Subcutaneous abdominal adipose tissue (tissue), 5 donors: ENCODE results near the gene CTNNBL1.

ENCODE experiments used
- H3K27ac ChIP-seq: one replicate; pipeline ENCODE4 v1.7.0; 2013; ENCODE audit warnings: low read depth, mild to moderate bottlenecking, inconsistent platforms, low read length, moderate library complexity
- H3K27me3 ChIP-seq, 5 donors: one replicate each; pipeline ENCODE4 v1.7.0; 2013; ENCODE audit warnings: low read length in 5 of 5, inconsistent platforms in 1 of 5; ENCODE audit not compliant: control insufficient read depth in 5 of 5, insufficient read depth in 4 of 5
- H3K36me3 ChIP-seq, 5 donors: one replicate each; pipeline ENCODE4 v1.7.0; 2013; ENCODE audit warnings: low read length in 5 of 5; ENCODE audit not compliant: control insufficient read depth in 5 of 5, insufficient read depth in 5 of 5
- H3K4me1 ChIP-seq, 5 donors: one replicate each; pipeline ENCODE4 v1.7.0; 2013; ENCODE audit warnings: low read length in 5 of 5, mild to moderate bottlenecking in 3 of 5, moderate library complexity in 1 of 5; ENCODE audit not compliant: control insufficient read depth in 5 of 5, insufficient read depth in 5 of 5
- H3K4me3 ChIP-seq, 5 donors: one replicate each; pipeline ENCODE4 v1.7.0; 2013; ENCODE audit warnings: low read length in 5 of 5, low read depth in 1 of 5
- H3K9ac ChIP-seq, 5 donors: one replicate each; pipeline ENCODE4 v1.7.0; 2013; ENCODE audit warnings: low read length in 5 of 5, mild to moderate bottlenecking in 4 of 5, moderate library complexity in 3 of 5
- H3K9me3 ChIP-seq, 5 donors: one replicate each; pipeline ENCODE4 v1.7.0; 2013; ENCODE audit warnings: low read length in 5 of 5; ENCODE audit not compliant: control insufficient read depth in 5 of 5
- donor health status: healthy.
- donor health status: healthy.
- donor health status: healthy.
- donor health status: healthy.
- donor health status: healthy.

The CTNNBL1 gene, protein sequence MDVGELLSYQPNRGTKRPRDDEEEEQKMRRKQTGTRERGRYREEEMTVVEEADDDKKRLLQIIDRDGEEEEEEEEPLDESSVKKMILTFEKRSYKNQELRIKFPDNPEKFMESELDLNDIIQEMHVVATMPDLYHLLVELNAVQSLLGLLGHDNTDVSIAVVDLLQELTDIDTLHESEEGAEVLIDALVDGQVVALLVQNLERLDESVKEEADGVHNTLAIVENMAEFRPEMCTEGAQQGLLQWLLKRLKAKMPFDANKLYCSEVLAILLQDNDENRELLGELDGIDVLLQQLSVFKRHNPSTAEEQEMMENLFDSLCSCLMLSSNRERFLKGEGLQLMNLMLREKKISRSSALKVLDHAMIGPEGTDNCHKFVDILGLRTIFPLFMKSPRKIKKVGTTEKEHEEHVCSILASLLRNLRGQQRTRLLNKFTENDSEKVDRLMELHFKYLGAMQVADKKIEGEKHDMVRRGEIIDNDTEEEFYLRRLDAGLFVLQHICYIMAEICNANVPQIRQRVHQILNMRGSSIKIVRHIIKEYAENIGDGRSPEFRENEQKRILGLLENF

GRCh38 chr20:37693635-37694626 lies at the start of gene CTNNBL1:
TSS of gene CTNNBL1 (plus strand) at chr20:37694030. CDS start at chr20:37694123, 93 bp downstream.
- Histone ChIP-seq H3K36me3 (no peaks in the 10 kb centered on the region), H3K9ac (peak within 1 kb of the TSS; percentile 81 to 99 (median 94)), H3K4me3 (peak within 1 kb of the TSS; percentile 93 to 98 (median 95)), H3K27me3 (peaks cover 0 to 5% (median 0%) of the 10 kb centered on the region in 5 donors), H3K9me3 (no peaks in the 10 kb centered on the region), H3K4me1 (peaks cover 3 to 23% (median 22%) of the 10 kb centered on the region in 5 donors), H3K27ac (peak within 1 kb of the TSS; percentile 67)

GRCh38 chr20:37644605-37645004 lies 49.2 kb upstream of the CTNNBL1 start:
- Histone ChIP-seq H3K9ac (no peak overlapping the region), H3K4me3 (no peak overlapping the region), H3K4me1 (peaks cover under 1 to 10% (median 4%) of the 10 kb centered on the region in 5 donors), H3K27me3 (peaks cover 0 to 18% (median 7%) of the 10 kb centered on the region in 5 donors), H3K36me3 (no peaks in the 10 kb centered on the region), H3K9me3 (no peaks in the 10 kb centered on the region), H3K27ac (no peak overlapping the region)

DNA sequence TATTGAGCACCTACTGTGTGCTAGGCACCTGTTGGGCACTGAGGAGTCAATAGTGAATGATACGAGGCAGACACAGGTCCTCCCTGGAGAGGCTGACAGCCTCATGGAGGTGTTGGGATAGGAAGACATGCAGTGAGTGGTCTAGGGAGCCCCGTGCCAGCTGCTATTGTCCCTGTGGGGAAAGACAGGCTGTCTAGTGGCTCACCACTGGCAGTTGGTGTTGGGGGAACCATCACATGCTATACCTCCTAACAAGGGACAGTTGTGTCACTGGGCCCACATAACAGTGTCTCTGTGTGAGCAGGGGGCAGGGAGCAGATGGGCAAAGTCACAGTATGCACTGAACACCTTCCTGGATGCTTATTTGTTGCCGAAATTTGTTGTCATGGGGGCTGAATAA lies 45.9 kb upstream of the CTNNBL1 start:
- no peak overlapping the region for H3K9ac ChIP-seq

DNA sequence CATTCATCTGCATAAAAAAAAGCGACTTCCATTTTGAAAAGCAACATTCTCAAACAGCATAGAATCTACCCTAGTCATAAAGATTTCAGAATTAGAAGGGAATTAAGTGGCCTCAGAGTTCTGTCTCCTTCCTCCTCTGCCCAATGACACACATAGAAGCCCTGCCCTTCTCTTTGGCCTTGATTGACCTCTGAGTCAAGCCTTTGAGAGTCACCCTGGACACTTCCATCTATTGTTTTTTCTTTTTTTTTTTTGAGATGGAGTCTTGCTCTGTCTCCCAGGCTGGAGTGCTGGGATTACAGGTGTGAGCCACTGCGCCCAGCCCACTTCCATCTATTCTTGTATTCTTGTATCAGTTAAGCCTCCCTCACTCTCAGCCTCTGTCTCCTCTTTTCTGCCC lies 44.8 kb upstream of the CTNNBL1 start:
- no peak overlapping the region for H3K27ac ChIP-seq
- no peaks in the 10 kb centered on the region for H3K36me3 ChIP-seq
- no peak overlapping the region for H3K9ac ChIP-seq

More for the DNA sequence above, 45.9 kb upstream of the CTNNBL1 start:
- Histone ChIP-seq H3K4me1 (peaks cover 4 to 15% (median 7%) of the 10 kb centered on the region in 5 donors), H3K4me3 (no peak overlapping the region), H3K27ac (no peak overlapping the region), H3K9me3 (no peaks in the 10 kb centered on the region), H3K27me3 (peaks cover 0 to 4% (median 0%) of the 10 kb centered on the region in 5 donors), H3K36me3 (no peaks in the 10 kb centered on the region)

GRCh38 chr20:37649676-37650370 lies 44.0 kb upstream of the CTNNBL1 start:
- Histone ChIP-seq H3K9ac (no peak overlapping the region), H3K27me3 (peaks cover 0 to 4% (median 0%) of the 10 kb centered on the region in 5 donors), H3K36me3 (no peaks in the 10 kb centered on the region), H3K9me3 (no peaks in the 10 kb centered on the region), H3K4me3 (no peak overlapping the region), H3K4me1 (peaks cover 4 to 15% (median 7%) of the 10 kb centered on the region in 5 donors), H3K27ac (no peak overlapping the region)

More for the DNA sequence above, 44.8 kb upstream of the CTNNBL1 start:
- Histone ChIP-seq H3K4me1 (peaks cover 4 to 15% (median 7%) of the 10 kb centered on the region in 5 donors), H3K27me3 (peaks cover 0 to 4% (median 0%) of the 10 kb centered on the region in 5 donors), H3K9me3 (no peaks in the 10 kb centered on the region), H3K4me3 (no peak overlapping the region)

GRCh38 chr20:37650661-37651060 lies 43.2 kb upstream of the CTNNBL1 start:
- Histone ChIP-seq H3K27ac (no peak overlapping the region), H3K9me3 (no peaks in the 10 kb centered on the region), H3K4me3 (no peak overlapping the region), H3K4me1 (peaks cover 4 to 15% (median 7%) of the 10 kb centered on the region in 5 donors), H3K9ac (no peak overlapping the region), H3K27me3 (peaks cover 0 to 3% (median 0%) of the 10 kb centered on the region in 5 donors), H3K36me3 (no peaks in the 10 kb centered on the region)

DNA sequence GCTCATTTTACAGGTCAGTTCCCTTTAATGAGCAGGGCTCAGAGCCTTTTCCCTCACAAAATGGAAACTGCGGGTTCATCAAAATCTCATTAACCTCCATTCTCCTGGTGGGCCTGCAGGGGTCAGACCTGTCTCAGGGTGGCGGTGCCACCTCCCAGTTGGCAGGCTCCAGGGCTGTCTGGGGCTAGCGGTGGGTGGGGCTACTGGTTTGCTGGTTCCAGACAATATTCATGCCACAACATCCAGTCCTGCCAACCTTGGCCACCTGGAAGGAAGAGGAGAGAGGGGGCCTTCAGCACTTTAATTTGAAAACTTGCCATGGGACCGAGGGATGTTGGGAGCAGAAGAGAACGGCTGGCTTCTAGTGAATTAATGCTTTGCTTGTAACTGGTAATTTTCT lies 41.9 kb upstream of the CTNNBL1 start:
- Histone ChIP-seq H3K9ac (no peak overlapping the region), H3K36me3 (no peaks in the 10 kb centered on the region), H3K27me3 (peaks cover 0 to 3% (median 0%) of the 10 kb centered on the region in 5 donors), H3K4me3 (no peak overlapping the region), H3K4me1 (peaks cover 4 to 15% (median 7%) of the 10 kb centered on the region in 5 donors), H3K27ac (no peak overlapping the region), H3K9me3 (no peaks in the 10 kb centered on the region)

GRCh38 chr20:37656945-37657344 lies 36.9 kb upstream of the CTNNBL1 start:
- H3K4me3 ChIP-seq = no peak overlapping the region
- no peaks in the 10 kb centered on the region for H3K36me3 ChIP-seq
- H3K4me1 ChIP-seq = no peaks in the 10 kb centered on the region
- H3K27me3 ChIP-seq = peaks cover 0 to 2% (median 0%) of the 10 kb centered on the region in 5 donors
- no peak overlapping the region for H3K27ac ChIP-seq
- no peak overlapping the region for H3K9ac ChIP-seq
- no peaks in the 10 kb centered on the region for H3K9me3 ChIP-seq
